Muscle layer of colon (tissue), 2 donors: ENCODE data around the gene TEP1.
"Not testable (repeated sequence)": the region's sequence is repeated elsewhere in the genome, so short reads cannot be mapped to it uniquely, and the experiment has no call there.

Source experiments
- H3K27ac ChIP-seq: one replicate; pipeline ENCODE4 v1.7.0; 2013; ENCODE audit warnings: low read depth, mild to moderate bottlenecking, low read length, moderate library complexity
- H3K27me3 ChIP-seq, 2 donors: one replicate each; pipeline ENCODE4 v1.7.0; 2013; ENCODE audit warnings: low read length in 2 of 2, mild to moderate bottlenecking in 2 of 2; ENCODE audit not compliant: insufficient read depth in 2 of 2, control insufficient read depth in 1 of 2
- H3K36me3 ChIP-seq: one replicate; pipeline ENCODE4 v1.7.0; 2013; ENCODE audit warnings: mild to moderate bottlenecking, low read length; ENCODE audit not compliant: insufficient read depth
- H3K4me1 ChIP-seq: one replicate; pipeline ENCODE4 v1.7.0; 2013; ENCODE audit warnings: mild to moderate bottlenecking, low read length; ENCODE audit not compliant: insufficient read depth
- H3K4me3 ChIP-seq, 2 donors: one replicate each; pipeline ENCODE4 v1.7.0; 2013; ENCODE audit warnings: low read length in 2 of 2, low read depth in 1 of 2, mild to moderate bottlenecking in 1 of 2, moderate library complexity in 1 of 2
- H3K9ac ChIP-seq: one replicate; pipeline ENCODE4 v1.7.0; 2013; ENCODE audit warnings: low read length
- H3K9me3 ChIP-seq: one replicate; pipeline ENCODE4 v1.7.0; 2013; ENCODE audit warnings: mild to moderate bottlenecking, low read length
- donor health status: abdominal sarcoma.
- donor health status: Adenocarcinoma of cecum.

Gene TEP1

DNA sequence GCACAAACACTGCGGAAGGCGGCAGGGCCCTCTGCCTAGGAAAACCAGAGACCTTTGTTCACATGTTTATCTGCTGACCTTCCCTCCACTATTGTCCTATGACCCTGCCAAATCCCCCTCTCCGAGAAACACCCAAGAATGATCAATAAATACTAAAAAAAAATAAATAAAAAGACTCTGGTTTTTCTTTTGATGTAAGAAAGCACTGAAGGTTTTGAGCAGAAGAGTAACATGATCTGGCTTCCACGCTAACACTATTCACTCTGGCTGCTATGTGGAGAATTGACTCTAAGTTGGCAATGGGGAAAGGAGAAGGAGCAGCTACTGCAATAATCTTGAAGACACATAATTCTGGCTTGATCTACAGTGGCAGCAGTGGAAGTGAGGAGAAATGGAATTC lies 30.3 kb upstream of the TEP1 start:
- H3K4me1 ChIP-seq, H3K9me3 ChIP-seq, H3K27ac ChIP-seq, H3K9ac ChIP-seq, H3K27me3 ChIP-seq, H3K4me3 ChIP-seq: not testable (repeated sequence)
- H3K36me3 ChIP-seq: peaks cover 38% of the 10 kb centered on the region

- Histone ChIP-seq H3K36me3 (peaks cover 16% of the 10 kb centered on the region), H3K27ac (no peak overlapping the region), H3K4me1 (no peaks in the 10 kb centered on the region), H3K27me3 (no peaks in the 10 kb centered on the region), H3K4me3 (no peak overlapping the region), H3K9ac (no peak overlapping the region), H3K9me3 (no peaks in the 10 kb centered on the region)
These were observed 28.2 kb upstream of the TEP1 start for GRCh38 chr14:20441461-20441860.

GRCh38 chr14:20440882-20441281 lies 27.6 kb upstream of the TEP1 start:
- Histone ChIP-seq H3K27ac (no peak overlapping the region), H3K9me3 (no peaks in the 10 kb centered on the region), H3K9ac (no peak overlapping the region), H3K36me3 (peaks cover 10% of the 10 kb centered on the region), H3K27me3 (no peaks in the 10 kb centered on the region), H3K4me1 (no peaks in the 10 kb centered on the region), H3K4me3 (no peak overlapping the region)

- Histone ChIP-seq H3K4me3 (no peak overlapping the region), H3K36me3 (peaks cover 6% of the 10 kb centered on the region), H3K27ac (no peak overlapping the region), H3K9ac (no peak overlapping the region), H3K9me3 (no peaks in the 10 kb centered on the region), H3K27me3 (peaks cover 0 to 1% of the 10 kb centered on the region in 2 donors), H3K4me1 (no peaks in the 10 kb centered on the region)
These were observed 27.2 kb upstream of the TEP1 start for GRCh38 chr14:20440465-20440864.

- no peak overlapping the region for H3K4me3 ChIP-seq
- H3K9ac ChIP-seq: no peak overlapping the region
- H3K27me3 ChIP-seq: peaks cover 0 to 7% of the 10 kb centered on the region in 2 donors
- H3K4me1 ChIP-seq: no peaks in the 10 kb centered on the region
- H3K27ac ChIP-seq: no peak overlapping the region
- H3K36me3 ChIP-seq: no peaks in the 10 kb centered on the region
- H3K9me3 ChIP-seq: no peaks in the 10 kb centered on the region
These were observed 25.4 kb upstream of the TEP1 start for GRCh38 chr14:20438664-20439063.

DNA sequence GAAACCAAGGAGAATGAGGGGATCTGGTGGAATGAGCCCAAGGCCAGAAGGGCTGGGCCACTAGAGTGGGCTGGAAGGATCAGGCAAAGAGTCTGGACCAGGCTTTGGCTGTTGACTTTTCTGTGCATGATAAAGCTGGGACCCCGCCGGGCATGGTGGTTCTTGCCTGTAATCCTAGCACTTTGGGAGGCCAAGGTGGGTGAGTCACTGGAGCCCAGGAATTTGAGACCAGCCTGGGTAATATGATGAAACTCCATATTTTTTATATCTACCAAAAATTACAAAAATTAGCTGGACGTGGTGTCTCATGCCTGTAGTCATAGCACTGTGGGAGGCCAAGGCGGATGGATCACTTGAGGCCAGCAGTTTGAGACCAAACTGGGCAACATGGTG lies 23.1 kb upstream of the TEP1 start:
- no peak overlapping the region for H3K9ac ChIP-seq
- H3K4me1 ChIP-seq: no peaks in the 10 kb centered on the region
- H3K36me3 ChIP-seq: no peaks in the 10 kb centered on the region
- no peak overlapping the region for H3K4me3 ChIP-seq
- peaks cover 0 to 7% of the 10 kb centered on the region in 2 donors for H3K27me3 ChIP-seq
- no peak overlapping the region for H3K27ac ChIP-seq
- no peaks in the 10 kb centered on the region for H3K9me3 ChIP-seq

DNA sequence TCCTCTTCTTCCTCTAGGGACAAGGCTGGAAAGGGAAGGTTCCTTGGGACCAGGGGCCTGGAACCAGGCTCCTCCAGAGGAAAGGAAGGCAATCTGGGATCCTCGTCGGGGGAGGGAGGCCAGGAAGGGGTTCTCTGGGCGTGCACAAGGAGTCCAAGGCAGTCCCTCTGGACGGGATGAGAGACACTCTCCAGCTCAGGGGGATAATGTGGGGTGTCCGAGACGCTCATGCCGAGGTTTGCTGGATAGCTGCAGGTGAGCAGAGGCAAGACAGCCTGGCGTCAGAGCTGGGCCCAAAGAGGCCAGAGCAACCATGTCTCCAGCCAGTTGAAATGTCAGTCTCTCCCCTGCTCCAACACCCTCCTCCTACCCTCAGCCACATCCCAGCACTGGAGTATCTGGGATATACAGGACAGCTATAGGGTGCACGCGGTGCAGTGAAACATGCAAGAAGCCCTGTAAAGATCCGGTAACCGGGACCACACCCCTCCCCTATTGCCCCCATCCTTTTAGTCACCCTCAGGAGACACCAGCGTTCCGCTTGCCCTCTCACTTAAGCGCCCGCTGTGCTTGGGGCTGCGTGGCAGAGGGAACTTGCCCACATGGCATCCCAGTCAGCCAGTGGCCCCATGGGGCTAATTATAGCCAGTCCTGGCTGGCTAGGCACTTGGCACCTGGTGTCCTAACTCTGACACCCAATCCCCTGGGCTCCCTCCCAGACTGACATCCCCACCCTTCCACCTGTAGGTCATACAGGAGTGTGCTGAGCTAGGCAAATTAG lies 22.5 kb upstream of the TEP1 start, which contains the start of gene KLHL33:
Gene KLHL33 (minus strand): TSS at position 585 of the 781 bp plus-strand sequence. CDS start 355 bp downstream, at position 230.
- Histone ChIP-seq H3K9me3 (no peaks in the 10 kb centered on the region), H3K27ac (no peak within 1 kb of the TSS), H3K27me3 (peaks cover 0 to 7% of the 10 kb centered on the region in 2 donors), H3K4me3 (peak within 1 kb of the TSS in 1 of 2 donors; percentile 39), H3K36me3 (no peaks in the 10 kb centered on the region), H3K9ac (no peak within 1 kb of the TSS), H3K4me1 (no peaks in the 10 kb centered on the region)

DNA sequence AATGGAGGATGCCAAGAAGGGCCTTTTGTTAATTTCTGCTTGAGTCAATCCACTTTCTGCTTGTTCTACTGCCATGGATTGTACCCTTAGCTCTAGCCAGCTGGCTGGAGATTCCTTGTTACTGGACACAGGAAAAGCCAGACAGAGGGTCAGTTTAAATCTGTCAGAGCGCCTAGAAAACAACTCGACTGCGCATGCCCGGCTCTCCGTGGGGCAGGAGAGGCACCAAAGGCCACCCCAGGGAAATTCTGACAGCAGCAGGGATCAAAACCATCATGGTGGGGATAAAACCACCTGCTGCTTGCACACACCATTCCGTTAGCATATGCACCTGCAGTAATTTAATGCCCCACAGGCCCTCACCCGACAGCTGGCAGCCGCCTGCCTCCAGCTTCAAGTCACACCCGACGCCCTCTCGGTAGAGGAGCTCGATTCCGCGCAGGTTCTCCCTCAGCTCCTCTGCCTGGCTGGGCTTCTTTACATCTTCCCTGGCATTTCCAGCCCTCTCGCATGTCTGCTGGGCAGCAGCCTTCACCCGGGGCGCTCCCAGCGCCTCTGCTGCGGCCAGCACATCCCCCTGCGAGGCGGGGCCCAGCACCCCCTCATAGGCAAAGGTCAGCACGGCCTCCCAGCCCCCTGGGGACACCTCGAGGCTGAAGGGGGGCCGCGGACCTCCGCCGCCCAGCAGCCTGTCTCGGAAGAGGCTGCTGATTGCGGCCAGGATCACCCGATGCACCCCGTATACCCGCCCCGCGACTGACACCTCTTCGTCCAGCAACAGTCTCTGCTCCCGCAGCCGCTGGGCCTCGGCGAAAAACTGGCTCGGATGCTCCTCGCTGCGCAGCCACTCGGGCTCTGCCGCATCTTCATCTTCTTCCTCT lies 21.6 kb upstream of the TEP1 start:
- Histone ChIP-seq H3K9me3 (no peaks in the 10 kb centered on the region), H3K27me3 (peaks cover 0 to 7% of the 10 kb centered on the region in 2 donors), H3K36me3 (no peaks in the 10 kb centered on the region), H3K4me3 (peak overlapping the region in 1 of 2 donors; percentile 39), H3K4me1 (no peaks in the 10 kb centered on the region), H3K27ac (no peak overlapping the region), H3K9ac (no peak overlapping the region)

GRCh38 chr14:20429801-20430669 lies 16.7 kb upstream of the TEP1 start:
- H3K27ac ChIP-seq: no peak overlapping the region
- no peaks in the 10 kb centered on the region for H3K9me3 ChIP-seq
- no peaks in the 10 kb centered on the region for H3K36me3 ChIP-seq
- H3K4me3 ChIP-seq: no peak overlapping the region
- H3K27me3 ChIP-seq: peaks cover 0 to 2% of the 10 kb centered on the region in 2 donors
- no peaks in the 10 kb centered on the region for H3K4me1 ChIP-seq
- no peak overlapping the region for H3K9ac ChIP-seq

DNA sequence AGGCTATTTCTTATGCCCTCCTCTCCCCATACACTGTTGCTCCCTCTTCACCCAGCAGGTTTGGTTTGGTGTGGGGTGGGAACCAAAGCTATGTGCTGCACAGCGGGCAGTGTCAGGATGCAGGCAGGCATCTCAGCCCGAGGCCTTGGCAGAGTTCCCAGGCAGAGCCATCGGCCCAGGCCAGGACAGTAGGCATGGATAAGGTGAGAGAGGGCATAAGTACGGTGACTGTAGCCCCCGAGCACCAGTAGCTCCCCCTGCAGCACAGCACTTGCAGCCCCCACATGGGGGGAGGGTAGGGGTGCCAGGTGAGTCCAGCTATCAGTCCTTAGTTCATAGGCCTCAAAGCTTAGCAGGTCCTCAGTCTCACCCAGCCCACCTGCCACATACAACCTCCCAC lies 15.5 kb upstream of the TEP1 start:
- no peak overlapping the region for H3K4me3 ChIP-seq
- no peaks in the 10 kb centered on the region for H3K27me3 ChIP-seq
- H3K9me3 ChIP-seq: no peaks in the 10 kb centered on the region
- H3K27ac ChIP-seq: no peak overlapping the region
- H3K36me3 ChIP-seq: no peaks in the 10 kb centered on the region
- H3K4me1 ChIP-seq: no peaks in the 10 kb centered on the region
- H3K9ac ChIP-seq: no peak overlapping the region

GRCh38 chr14:20428010-20428365 lies 14.7 kb upstream of the TEP1 start:
- H3K27ac ChIP-seq: no peak overlapping the region

More at GRCh38 chr14:20428010-20428365, 14.7 kb upstream of the TEP1 start:
- Histone ChIP-seq H3K4me3 (no peak overlapping the region), H3K9ac (no peak overlapping the region), H3K36me3 (no peaks in the 10 kb centered on the region), H3K4me1 (no peaks in the 10 kb centered on the region), H3K27me3 (no peaks in the 10 kb centered on the region), H3K9me3 (no peaks in the 10 kb centered on the region)
